H1 (cell line): ENCODE data around the gene KATNIP. TPM values are rescaled to one million over a fixed set of nuclear protein-coding genes. Genes with fewer than 3 reads are reported as not detected.

Experiments
- CTCF ChIA-PET: fragments of 300-600 bp; sonication (Branson Sonifier 250); formaldehyde crosslinking; loops from one replicate; lab custom pipeline; 2021; ENCODE audit not compliant: partially characterized antibody; lab: Charles Lee
- POLR2A ChIA-PET: fragments of 300-600 bp; sonication (Branson Sonifier 250); formaldehyde crosslinking; loops from one replicate; lab custom pipeline; 2021; ENCODE audit warnings: inconsistent platforms; ENCODE audit not compliant: partially characterized antibody; lab: Charles Lee
- DNase-seq, 2 experiments: peaks; one replicate each; pipeline versions ENCODE4 v3.0.0 to v3.0.0-alpha.2; 2010 to 2022; ENCODE audit warnings: low spot score in 2 of 2, low read depth in 1 of 2, mixed read lengths in 1 of 2
- FAIRE-seq: peaks from 2 replicates; lab custom pipeline; 2011; peaks lifted over from hg19 to GRCh38; lab: Jason Lieb, UNC
- H2AFZ ChIP-seq: 2 replicates; pipeline ENCODE4 v1.8.1; 2012; ENCODE audit warnings: low read length, inconsistent platforms
- H2AK5ac ChIP-seq: 2 replicates; pipeline ENCODE4 v1.6.1; 2013; ENCODE audit warnings: low read depth, low read length
- H2BK120ac ChIP-seq: replicated peaks from 2 replicates; pipeline ENCODE3; 2013; ENCODE audit warnings: low read depth, low read length, inconsistent platforms
- H2BK12ac ChIP-seq: 2 replicates; pipeline ENCODE4 v1.6.1; 2013; ENCODE audit warnings: low read depth, low read length
- H2BK15ac ChIP-seq: 2 replicates; pipeline ENCODE4 v1.6.1; 2013; ENCODE audit warnings: low read length
- H2BK20ac ChIP-seq: 2 replicates; pipeline ENCODE4 v1.6.1; 2013; ENCODE audit warnings: low read length
- H2BK5ac ChIP-seq: 2 replicates; pipeline ENCODE4 v1.6.1; 2013; ENCODE audit warnings: low read depth, low read length
- H3K14ac ChIP-seq: 2 replicates; pipeline ENCODE4 v1.6.1; 2013; ENCODE audit warnings: inconsistent platforms; ENCODE audit not compliant: insufficient read length
- H3K18ac ChIP-seq: 2 replicates; pipeline ENCODE4 v1.6.1; 2013; ENCODE audit warnings: low read length; ENCODE audit errors: extremely low read depth
- H3K23ac ChIP-seq: 2 replicates; pipeline ENCODE4 v1.6.1; 2013; ENCODE audit warnings: inconsistent platforms; ENCODE audit not compliant: insufficient read length
- H3K23me2 ChIP-seq: 2 replicates; pipeline ENCODE4 v1.6.1; 2013; ENCODE audit warnings: low read depth, low read length
- H3K27ac ChIP-seq: 2 replicates; pipeline ENCODE4 v1.6.1; 2011; ENCODE audit warnings: low read depth, low read length, inconsistent platforms
- H3K27me3 ChIP-seq, 4 experiments: replicated peaks in 1 of 4; 1 replicate in 1 of 4; 2 replicates in 3 of 4; pipeline versions ENCODE4 v1.6.1 to v1.8.1; 2011 to 2013; ENCODE audit warnings: low read length in 3 of 4, mild to moderate bottlenecking in 3 of 4, inconsistent platforms in 2 of 4, mixed read lengths in 2 of 4, moderate library complexity in 1 of 4; ENCODE audit not compliant: control insufficient read depth in 3 of 4, insufficient read depth in 3 of 4; ENCODE audit errors: extremely low read depth in 1 of 4
- H3K36me3 ChIP-seq, 4 experiments: 2 replicates each; pipeline versions ENCODE4 v1.6.1 to v1.8.1; 2011 to 2013; ENCODE audit warnings: mild to moderate bottlenecking in 4 of 4, low read length in 3 of 4, moderate library complexity in 2 of 4, control low read depth in 1 of 4, inconsistent platforms in 1 of 4; ENCODE audit not compliant: insufficient read depth in 4 of 4, control insufficient read depth in 2 of 4
- H3K4ac ChIP-seq: replicated peaks from 2 replicates; pipeline ENCODE3; 2013; ENCODE audit warnings: low read length, low read depth, mixed read lengths, inconsistent platforms; ENCODE audit not compliant: insufficient read length
- H3K4me1 ChIP-seq, 4 experiments: replicated peaks in 1 of 4; 1 replicate in 1 of 4; 2 replicates in 3 of 4; pipeline versions ENCODE4 v1.6.1 to v1.8.1; 2011 to 2013; ENCODE audit warnings: low read length in 3 of 4, inconsistent platforms in 2 of 4, mixed read lengths in 1 of 4; ENCODE audit not compliant: insufficient read depth in 4 of 4, control insufficient read depth in 3 of 4
- H3K4me2 ChIP-seq, 2 experiments: 2 replicates each; pipeline versions ENCODE4 v1.6.1 to v1.8.1; 2011 to 2013; ENCODE audit warnings: low read depth in 2 of 2, low read length in 2 of 2, control low read depth in 1 of 2, inconsistent platforms in 1 of 2, mild to moderate bottlenecking in 1 of 2; ENCODE audit not compliant: insufficient read depth in 1 of 2
- H3K4me3 ChIP-seq, 4 experiments: fragments of 200-600, 300-600 bp in 1 of 4; sonication (generic), shearing (Covaris generic), sonication (Bioruptor Twin) in 1 of 4; 2 replicates each; pipeline versions ENCODE4 v1.5.1 to v1.8.1; 2011 to 2016; ENCODE audit warnings: low read length in 4 of 4, low read depth in 3 of 4, control low read depth in 2 of 4, inconsistent platforms in 2 of 4, mild to moderate bottlenecking in 2 of 4, mixed read lengths in 1 of 4, moderate library complexity in 1 of 4; ENCODE audit not compliant: insufficient read depth in 2 of 4; ENCODE audit errors: extremely low read depth in 1 of 4
- H3K56ac ChIP-seq: replicated peaks from 2 replicates; pipeline ENCODE3; 2013; ENCODE audit warnings: low read depth, mild to moderate bottlenecking, mixed read lengths, low read length, inconsistent platforms; ENCODE audit not compliant: insufficient read length
- H3K79me1 ChIP-seq: 2 replicates; pipeline ENCODE4 v1.6.1; 2013; ENCODE audit warnings: low read depth, low read length, control low read depth
- H3K79me2 ChIP-seq, 2 experiments: 2 replicates each; pipeline versions ENCODE4 v1.6.1 to v1.8.1; 2012 to 2013; ENCODE audit warnings: low read length in 2 of 2, mild to moderate bottlenecking in 2 of 2, inconsistent platforms in 1 of 2; ENCODE audit not compliant: insufficient read depth in 2 of 2, control insufficient read depth in 1 of 2
- H3K9ac ChIP-seq, 4 experiments: replicated peaks in 1 of 4; 1 replicate in 1 of 4; 2 replicates in 3 of 4; pipeline versions ENCODE4 v1.6.1 to v1.8.1; 2011 to 2013; ENCODE audit warnings: low read depth in 3 of 4, low read length in 3 of 4, control low read depth in 2 of 4, mild to moderate bottlenecking in 2 of 4, moderate library complexity in 2 of 4, inconsistent platforms in 1 of 4; ENCODE audit errors: extremely low read depth in 1 of 4
- H3K9me3 ChIP-seq, 2 experiments: 2 replicates each; pipeline versions ENCODE4 v1.6.1 to v1.8.1; 2012 to 2013; ENCODE audit warnings: mild to moderate bottlenecking in 2 of 2, moderate library complexity in 2 of 2, control low read depth in 1 of 2, inconsistent platforms in 1 of 2, low read depth in 1 of 2, low read length in 1 of 2, mixed read lengths in 1 of 2; ENCODE audit not compliant: insufficient read depth in 2 of 2
- H4K20me1 ChIP-seq, 2 experiments: replicated peaks in 1 of 2; 2 replicates each; pipeline versions ENCODE3 to v1.8.1; 2011 to 2013; ENCODE audit warnings: inconsistent platforms in 2 of 2, low read length in 2 of 2, mild to moderate bottlenecking in 1 of 2; ENCODE audit not compliant: insufficient read depth in 2 of 2, control insufficient read depth in 1 of 2
- H4K5ac ChIP-seq: 2 replicates; pipeline ENCODE4 v1.6.1; 2013; ENCODE audit warnings: low read length, low read depth, mixed read lengths, inconsistent platforms; ENCODE audit not compliant: insufficient read length
- H4K8ac ChIP-seq: 2 replicates; pipeline ENCODE4 v1.8.0; 2013; ENCODE audit warnings: mild to moderate bottlenecking, moderate library complexity, low read length, inconsistent platforms; ENCODE audit not compliant: insufficient read depth; ENCODE audit errors: extremely low read depth
- H4K91ac ChIP-seq: replicated peaks from 2 replicates; pipeline ENCODE3; 2013; ENCODE audit warnings: low read length, mixed read lengths, inconsistent platforms; ENCODE audit not compliant: insufficient read length
- BRCA1 ChIP-seq: IDR thresholded peaks from 2 replicates; pipeline ENCODE4 v1.6.1; 2012; ENCODE audit warnings: low read depth, low read length, improper control_type of control experiment
- CBX8 ChIP-seq: fragments of 300-800, 300-1000 bp; sonication (generic); IDR thresholded peaks from 2 replicates; pipeline ENCODE4 v1.7.1; 2016; ENCODE audit warnings: low read depth, low read length, borderline replicate concordance
- CHD2 ChIP-seq: IDR thresholded peaks from 2 replicates; pipeline ENCODE4 v1.6.1; 2012; ENCODE audit warnings: low read length, improper control_type of control experiment
- CREB1 ChIP-seq: IDR thresholded peaks from 2 replicates; pipeline ENCODE4 v1.6.1; 2012; ENCODE audit warnings: inconsistent platforms
- GABPA ChIP-seq: IDR thresholded peaks from 2 replicates; pipeline ENCODE4 v1.6.1; 2011; ENCODE audit warnings: mild to moderate bottlenecking, low read length, moderate library complexity, borderline replicate concordance; ENCODE audit not compliant: insufficient read depth
- JUN ChIP-seq: IDR thresholded peaks from 2 replicates; pipeline ENCODE4 v1.6.1; 2011; ENCODE audit warnings: low read depth, mild to moderate bottlenecking, improper control_type of control experiment, low read length
- JUND ChIP-seq: IDR thresholded peaks from 2 replicates; pipeline ENCODE4 v1.6.1; 2011; ENCODE audit warnings: mild to moderate bottlenecking, improper control_type of control experiment, low read length
- NRF1 ChIP-seq: IDR thresholded peaks from 2 replicates; pipeline ENCODE4 v1.6.1; 2011; ENCODE audit warnings: mild to moderate bottlenecking, low read depth, low read length, improper control_type of control experiment
- POLR2AphosphoS5 ChIP-seq: IDR thresholded peaks from 2 replicates; pipeline ENCODE4 v1.6.1; 2011; ENCODE audit warnings: low read depth, low read length
- RFX5 ChIP-seq: IDR thresholded peaks from 2 replicates; pipeline ENCODE4 v1.6.1; 2011; ENCODE audit warnings: low read depth, low read length, improper control_type of control experiment, borderline replicate concordance
- SIRT6 ChIP-seq: IDR thresholded peaks from one replicate; pipeline ENCODE4 v1.7.1; 2012; ENCODE audit warnings: low read length, inconsistent platforms
- SP1 ChIP-seq: IDR thresholded peaks from 2 replicates; pipeline ENCODE4 v1.6.1; 2011; ENCODE audit warnings: low read depth, low read length
- SRF ChIP-seq: IDR thresholded peaks from 2 replicates; pipeline ENCODE4 v1.6.1; 2011; ENCODE audit warnings: mild to moderate bottlenecking, low read depth, low read length, moderate library complexity
- SUZ12 ChIP-seq: fragments of 200-600 bp; sonication (generic); IDR thresholded peaks from 2 replicates; pipeline ENCODE4 v1.6.1; 2012; ENCODE audit warnings: mild to moderate bottlenecking, inconsistent platforms, low read length, moderate library complexity, mixed read lengths
- TEAD4 ChIP-seq: IDR thresholded peaks from 2 replicates; pipeline ENCODE4 v1.6.1; 2012; ENCODE audit warnings: low read depth, low read length, inconsistent platforms, mixed read lengths
- WGBS, 2 experiments: shearing (Covaris generic) in 1 of 2; methylation state at CpG; one replicate each; pipeline versions ENCODE4 v1.1.6 to v1.1.7; 2013 to 2015; ENCODE audit warnings: low lambda C conversion rate in 2 of 2, mixed read lengths in 2 of 2, inconsistent platforms in 1 of 2, low coverage in 1 of 2, missing lambda C conversion rate in 1 of 2; ENCODE audit not compliant: insufficient replicate concordance in 2 of 2, insufficient coverage in 1 of 2, insufficient read length in 1 of 2; ENCODE audit errors: extremely low coverage in 1 of 2, missing lambda C conversion rate in 1 of 2; 5-methylcytosine and 5-hydroxymethylcytosine counted together
- polyA plus RNA-seq, 7 experiments: library from polyadenylated mRNA; depleted of rRNA in 3 of 7; stranded (reverse) in 5 of 7; unstranded in 2 of 7; fragments of >200 nt in 5 of 7; fragments of 200-250 nt in 2 of 7; gene quantifications; 1 replicate in 5 of 7; 2 replicates in 1 of 7; 4 replicates in 1 of 7; pipeline versions ENCODE4 v1.2.1 to v1.2.3, GENCODE V29; 2011 to 2013; ENCODE audit warnings: missing spikeins in 2 of 7, mixed read lengths in 2 of 7
- total RNA-seq: library from RNA; stranded (reverse); fragmentation: NEBNext Ultra II Directional; extraction: Animal tissue kit (Norgen Biotek cat#: 25700); gene quantifications from 2 replicates; pipeline ENCODE4 v1.2.1, GENCODE V29; 2021
- TF ChIP-seq, protein P1 (sequence below): IDR thresholded peaks from 2 replicates; pipeline ENCODE4 v1.6.1; 2011; ENCODE audit warnings: low read depth, mild to moderate bottlenecking, low read length; ENCODE audit not compliant: insufficient read depth

Gene KATNIP
- total and polyA plus RNA-seq, 2 of the 8 experiments (the other 6 are each of a cell fraction or from before 2014, with no cell fraction given), result 7.9 to 20.0 TPM

DNA sequence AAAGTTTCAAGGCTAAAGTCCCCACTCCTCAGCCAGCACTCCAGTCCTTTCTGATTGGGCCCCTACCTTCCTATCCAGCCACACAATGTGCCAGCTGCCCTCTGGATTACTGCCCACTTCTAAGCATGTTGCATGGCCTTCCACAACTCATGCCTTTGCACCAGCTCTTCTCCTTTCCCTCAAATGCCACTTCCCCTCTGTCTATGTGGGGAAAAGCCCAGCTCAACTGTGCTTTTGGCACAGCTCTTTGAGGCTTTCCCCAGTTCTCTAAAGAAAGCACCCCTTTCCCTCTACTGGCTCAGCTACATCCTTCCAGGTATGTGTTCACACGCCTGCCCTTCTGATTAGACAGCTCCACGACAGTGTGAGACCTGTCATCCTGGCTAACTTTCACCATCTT, 18.8 kb upstream of the KATNIP start:
- CTCF ChIA-PET, result interaction anchor here (5.5 kb wide), 1 partner anchor 16 kb away, joined by 27 read pairs; no protein-coding TSS in a partner anchor
- no peak for FAIRE-seq
- peaks cover 27 to 85% (median 68%) of the 10 kb centered on the region in 4 experiments for H3K36me3 ChIP-seq

More for the DNA sequence above, 18.8 kb upstream of the KATNIP start:
- WGBS, 2 experiments, result 92% methylated on average over 2 of the region's 2 CpGs; no CpG with 5 or more reads in 1 of the 2 experiments
- Histone ChIP-seq H2BK15ac (no peak overlapping the region), H3K23me2 (no peaks in the 10 kb centered on the region), H3K14ac (no peak overlapping the region), H2BK12ac (no peak overlapping the region), H2BK5ac (no peak overlapping the region), H2BK120ac (no peak overlapping the region), H2AFZ (no peak overlapping the region), H3K79me2 (no peaks in the 10 kb centered on the region), H3K27ac (no peak overlapping the region), H3K56ac (no peak overlapping the region), H3K9ac (no peak overlapping the region), H2BK20ac (no peak overlapping the region), H3K18ac (no peak overlapping the region), H4K8ac (no peak overlapping the region), H3K23ac (no peak overlapping the region)
- no peak for DNase-seq
- TF ChIP-seq BRCA1 (no peak), SP1 (no peak), JUND (no peak), GABPA (no peak), SIRT6 (no peak), SRF (no peak), RFX5 (no peak), CREB1 (no peak), NRF1 (no peak), JUN (no peak), CBX8 (no peak), TEAD4 (no peak), POLR2AphosphoS5 (no peak), CHD2 (no peak), SUZ12 (no peak)
- TF ChIP-seq, protein P1, sequence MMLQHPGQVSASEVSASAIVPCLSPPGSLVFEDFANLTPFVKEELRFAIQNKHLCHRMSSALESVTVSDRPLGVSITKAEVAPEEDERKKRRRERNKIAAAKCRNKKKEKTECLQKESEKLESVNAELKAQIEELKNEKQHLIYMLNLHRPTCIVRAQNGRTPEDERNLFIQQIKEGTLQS, result no peak
- TF ChIP-seq, all 59 proteins: peak for 0
- Histone ChIP-seq H3K9me3 (no peaks in the 10 kb centered on the region), H3K4me1 (no peaks in the 10 kb centered on the region), H3K27me3 (no peaks in the 10 kb centered on the region), H2AK5ac (no peak overlapping the region), H3K4me3 (no peak overlapping the region), H4K5ac (no peak overlapping the region), H3K79me1 (no peaks in the 10 kb centered on the region; the same call in none of the 2 replicates), H3K4ac (no peak overlapping the region), H4K20me1 (peaks cover 0 to 6% of the 10 kb centered on the region in 2 experiments), H4K91ac (no peak overlapping the region), H3K4me2 (no peak overlapping the region)
- POLR2A ChIA-PET, result no interaction called here
